ENCODE data around the gene PRR15L.

PRR15L gene

DNA sequence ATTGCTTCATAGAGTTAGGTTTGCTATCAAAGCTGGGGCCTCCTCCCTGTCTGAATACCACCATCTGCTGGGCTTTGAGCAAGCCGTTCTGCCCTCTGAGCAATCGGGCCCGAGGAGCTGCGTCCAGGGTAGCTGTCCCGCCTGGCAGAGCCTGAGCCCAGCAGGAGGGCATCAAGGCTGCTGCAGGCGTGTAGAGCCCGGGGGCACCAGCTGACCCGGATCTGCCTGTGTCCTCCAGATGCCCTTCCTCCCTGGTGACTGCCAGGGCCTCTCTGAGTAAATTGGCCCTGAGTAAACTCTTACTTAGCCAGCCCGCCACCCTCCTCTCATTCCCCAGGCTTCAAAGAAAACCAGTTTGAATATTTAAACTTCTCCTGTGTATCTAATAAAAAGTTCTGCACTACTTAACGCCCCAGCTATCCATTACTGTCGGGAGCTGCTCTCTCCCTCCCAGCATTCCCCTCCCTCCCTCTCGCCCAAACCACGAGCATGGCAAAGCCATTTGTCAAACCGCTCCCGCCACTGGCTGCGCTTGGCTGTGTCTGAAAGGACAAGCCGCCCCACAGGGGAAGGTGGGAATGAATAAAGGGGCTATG is 29.7 kb upstream of the PRR15L start:
- no peak for DNase-seq

DNA sequence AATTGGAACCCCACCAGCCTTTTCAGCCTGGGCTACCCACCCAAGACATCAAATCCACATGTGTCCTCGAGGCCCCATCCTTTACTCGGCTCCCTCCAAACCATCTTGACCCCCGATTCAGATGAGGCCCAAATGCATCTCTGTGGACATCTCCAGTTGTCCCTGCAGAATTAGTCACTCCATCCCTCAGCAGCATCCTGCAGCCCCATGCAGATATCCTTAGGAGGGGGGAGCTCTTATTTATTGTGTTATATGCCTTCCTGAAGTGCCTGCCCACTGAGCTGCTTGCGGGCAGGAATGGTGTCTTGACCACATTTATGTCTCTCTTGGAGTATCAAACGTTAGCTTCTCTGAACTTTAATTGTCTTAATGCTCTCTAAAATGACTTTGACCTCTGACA is 28.8 kb upstream of the PRR15L start:
- DNase-seq: no peak

DNA sequence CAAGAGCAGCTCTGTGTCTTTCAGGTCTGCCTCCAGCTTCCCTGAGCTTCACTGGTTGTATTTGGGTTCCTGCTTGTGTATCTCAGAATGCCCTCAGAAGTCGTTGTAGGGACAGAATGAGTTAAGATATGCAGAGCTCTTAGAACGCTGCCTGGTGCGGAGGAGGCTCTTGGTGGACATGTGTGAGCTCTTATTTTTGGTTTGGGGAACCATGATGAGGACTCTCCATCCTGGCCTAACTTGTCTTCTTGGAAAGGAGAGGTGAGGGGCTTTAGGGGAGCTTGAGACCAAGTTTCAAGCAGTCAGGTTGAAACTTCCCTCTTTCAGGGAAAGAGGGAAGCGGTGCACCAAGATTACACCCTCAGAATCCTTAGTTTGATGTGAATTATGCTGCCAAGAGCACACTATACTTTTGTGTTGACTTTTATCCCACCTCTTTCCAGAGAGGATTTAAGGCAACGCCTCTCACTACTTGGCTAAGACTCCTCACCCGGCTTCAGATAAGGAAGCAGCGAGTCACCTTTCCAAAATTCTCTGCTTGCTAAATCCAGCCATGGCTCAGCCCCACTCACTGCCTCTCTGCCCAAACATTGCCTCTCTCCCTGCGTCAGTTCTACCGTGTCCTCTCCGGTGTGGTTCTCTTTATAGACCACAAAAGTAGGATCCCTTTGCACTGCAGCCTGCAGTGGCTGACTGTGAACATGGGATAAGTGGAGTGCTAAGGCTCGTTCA is 26.0 kb upstream of the PRR15L start:
- DNase-seq: peak; percentile 64 to 72 (median 66)

DNA sequence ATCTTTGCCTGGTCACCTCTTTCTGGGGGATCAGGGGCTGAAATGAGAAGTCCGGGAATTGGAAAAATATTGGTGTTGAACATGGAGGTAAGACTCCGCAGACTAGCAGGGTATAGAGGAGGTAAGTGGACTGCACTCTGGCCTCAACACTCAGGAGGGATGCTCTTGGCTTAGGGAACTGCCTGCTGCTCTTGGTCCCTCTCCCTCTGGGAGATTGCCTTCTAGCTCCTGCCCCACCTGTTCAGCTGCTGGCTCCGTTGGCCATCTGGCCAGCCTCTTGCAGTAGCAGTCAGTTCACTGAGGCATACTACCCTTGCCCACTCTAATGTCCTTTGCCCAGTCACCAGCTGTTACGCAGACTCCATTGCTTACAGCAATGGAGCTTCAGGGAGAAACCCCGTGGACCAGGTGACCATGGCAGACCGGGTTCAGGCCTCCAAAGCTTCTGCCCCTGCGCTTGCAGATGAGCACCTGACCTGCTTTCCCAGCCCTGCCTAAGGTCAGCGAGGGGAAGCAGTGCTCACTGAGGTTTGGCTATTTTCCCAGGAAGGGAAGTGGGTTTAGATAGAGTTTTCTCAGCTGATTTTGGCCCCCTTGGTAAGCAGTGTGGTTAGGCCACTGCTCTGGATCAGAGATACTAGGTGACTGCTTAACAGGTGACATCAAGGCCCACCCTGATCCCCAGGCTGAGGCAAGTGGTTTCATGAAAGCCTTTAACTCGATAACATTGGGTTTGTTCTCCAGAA is 25.1 kb upstream of the PRR15L start:
- peak in 2 of 3 donors; percentile 37 to 46 for DNase-seq

DNA sequence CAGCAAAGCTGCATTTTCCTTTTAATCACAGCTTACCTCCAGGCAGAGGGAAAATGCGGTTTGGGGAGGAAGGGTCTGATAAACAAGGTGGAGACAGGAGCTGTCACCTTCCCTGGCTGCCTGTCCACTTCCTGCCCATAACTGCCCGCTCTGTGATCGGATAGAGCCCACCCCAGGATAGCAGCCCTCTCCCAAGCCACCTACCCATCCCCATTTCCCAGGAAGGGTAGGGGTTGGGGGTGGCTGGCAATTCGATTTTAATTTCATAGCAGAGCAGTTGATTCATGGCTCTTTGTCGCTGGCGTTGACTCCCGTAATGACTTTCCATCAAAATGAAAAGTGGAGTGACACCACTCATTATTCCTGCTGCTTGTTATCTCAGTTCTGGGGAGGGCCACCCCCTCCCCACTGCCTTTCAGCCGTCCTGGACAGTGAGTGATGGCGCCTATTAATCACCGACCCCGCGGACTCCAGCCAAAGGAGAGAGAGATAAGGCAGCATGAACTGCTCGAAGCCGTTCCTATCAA is 24.5 kb upstream of the PRR15L start:
- DNase-seq: no peak

DNA sequence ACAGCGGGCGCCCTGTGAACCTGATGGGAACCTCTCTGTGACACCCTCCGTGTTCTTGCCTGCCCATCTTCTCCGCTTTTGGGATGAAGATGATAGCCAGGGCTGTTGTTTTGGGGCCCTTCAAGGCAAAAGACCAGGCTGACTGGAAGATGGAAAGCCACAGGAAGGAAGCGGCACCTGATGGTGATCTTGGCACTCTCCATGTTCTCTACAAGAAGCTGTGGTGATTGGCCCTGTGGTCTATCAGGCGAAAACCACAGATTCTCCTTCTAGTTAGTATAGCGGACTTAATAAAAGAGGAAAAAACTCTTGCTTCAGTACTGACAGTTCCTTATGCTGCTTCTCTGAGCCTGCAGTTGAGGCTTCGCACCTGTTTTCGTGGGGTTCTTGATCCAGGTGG is 23.8 kb upstream of the PRR15L start:
- no peak for DNase-seq

DNA sequence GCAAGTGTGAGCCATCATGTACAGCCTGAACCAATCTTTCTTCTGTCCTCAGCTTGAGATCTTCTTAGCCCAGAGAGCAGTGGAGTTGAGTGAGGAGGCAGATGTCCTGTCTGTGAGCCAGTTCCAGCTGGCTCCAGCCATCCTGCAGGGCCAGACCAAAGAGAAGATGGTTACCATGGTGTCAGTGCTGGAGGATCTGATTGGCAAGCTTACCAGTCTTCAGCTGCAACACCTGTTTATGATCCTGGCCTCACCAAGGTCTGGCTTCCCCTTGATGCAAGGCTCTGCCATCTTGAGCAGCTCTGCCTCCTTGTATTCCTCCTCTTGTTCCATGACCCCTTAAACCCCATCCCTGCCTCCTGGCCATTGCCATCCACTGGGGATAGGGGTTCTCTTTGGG is 22.9 kb upstream of the PRR15L start:
- no peak for DNase-seq

DNA sequence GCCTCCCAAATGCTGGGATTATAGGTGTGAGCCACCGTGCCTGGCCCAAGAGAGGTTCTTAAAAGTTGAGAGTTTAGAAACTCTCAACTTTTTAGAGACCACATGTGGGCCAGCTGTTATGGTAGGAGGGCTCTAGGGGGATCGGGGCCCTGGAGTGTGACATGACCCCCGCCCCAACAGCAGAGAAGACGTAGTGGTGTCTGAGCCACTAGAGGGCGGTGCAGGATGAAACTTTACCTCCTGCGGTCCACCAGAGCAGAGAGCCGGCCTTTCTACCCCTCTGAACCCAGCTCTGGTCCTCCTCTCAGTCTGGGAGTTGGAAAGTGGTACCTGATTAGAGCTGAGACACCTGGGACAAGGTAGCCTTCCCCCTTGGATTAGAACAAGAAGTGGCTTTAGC is 20.6 kb upstream of the PRR15L start:
- peak; percentile 72 to 84 (median 81) for DNase-seq

DNA sequence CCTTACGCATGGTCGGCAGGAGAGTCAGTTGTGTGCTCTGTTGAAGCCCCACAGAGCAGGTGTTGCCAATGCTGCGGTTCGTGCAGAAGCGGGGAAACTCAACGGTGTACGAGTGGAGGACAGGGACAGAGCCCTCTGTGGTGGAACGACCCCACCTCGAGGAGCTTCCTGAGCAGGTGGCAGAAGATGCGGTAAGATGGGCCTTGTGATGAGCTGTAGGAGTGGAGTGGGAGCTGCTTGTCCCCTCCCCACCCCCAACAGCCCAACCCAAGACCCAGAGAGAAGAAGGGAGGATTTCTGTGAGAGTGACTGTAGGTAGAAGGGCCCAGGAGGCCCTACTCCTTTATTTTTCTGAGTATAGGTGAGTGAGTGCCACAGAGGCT is 18.1 kb upstream of the PRR15L start:
- DNase-seq: no peak

DNA sequence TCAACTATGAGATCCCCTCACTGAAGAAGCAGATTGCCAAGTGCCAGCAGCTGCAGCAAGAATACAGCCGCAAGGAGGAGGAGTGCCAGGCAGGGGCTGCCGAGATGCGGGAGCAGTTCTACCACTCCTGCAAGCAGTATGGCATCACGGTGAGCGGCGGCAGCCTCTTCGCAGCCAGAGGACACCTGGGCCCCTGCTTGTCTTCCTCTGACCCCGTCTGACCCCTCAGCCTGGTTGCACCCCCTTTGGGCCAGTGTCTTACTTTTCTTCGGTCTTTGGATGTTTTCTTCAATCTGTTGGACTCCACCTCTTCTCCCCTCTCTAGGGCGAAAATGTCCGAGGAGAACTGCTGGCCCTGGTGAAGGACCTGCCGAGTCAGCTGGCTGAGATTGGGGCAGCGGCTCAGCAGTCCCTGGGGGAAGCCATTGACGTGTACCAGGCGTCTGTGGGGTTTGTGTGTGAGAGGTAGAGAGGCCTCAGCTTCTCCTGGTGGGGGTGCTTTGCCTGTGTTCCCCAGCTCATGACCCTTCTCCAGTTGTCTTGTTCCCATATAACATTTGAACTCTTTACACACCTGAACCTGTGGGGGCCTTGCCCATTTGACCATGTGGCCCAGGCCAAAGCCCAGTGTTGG is 17.6 kb upstream of the PRR15L start:
- DNase-seq: no peak

DNA sequence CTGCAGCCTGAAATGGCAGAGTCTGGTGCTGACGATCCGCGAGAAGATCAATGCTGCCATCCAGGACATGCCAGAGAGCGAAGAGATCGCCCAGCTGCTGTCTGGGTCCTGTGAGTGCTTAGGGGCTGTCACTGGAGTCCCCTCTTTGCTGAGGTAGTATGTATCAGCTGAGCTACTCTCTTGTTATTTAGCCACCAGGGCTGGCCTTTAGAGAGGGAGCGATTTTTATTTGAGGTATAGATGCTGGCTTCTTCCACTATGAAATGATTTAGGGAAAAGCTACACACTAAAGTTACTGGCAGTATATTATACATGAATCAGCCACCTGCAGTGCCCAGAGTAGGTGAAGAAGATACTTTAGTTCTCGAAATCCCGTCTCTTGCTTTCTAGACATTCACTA is 15.9 kb upstream of the PRR15L start:
- no peak for DNase-seq

DNA sequence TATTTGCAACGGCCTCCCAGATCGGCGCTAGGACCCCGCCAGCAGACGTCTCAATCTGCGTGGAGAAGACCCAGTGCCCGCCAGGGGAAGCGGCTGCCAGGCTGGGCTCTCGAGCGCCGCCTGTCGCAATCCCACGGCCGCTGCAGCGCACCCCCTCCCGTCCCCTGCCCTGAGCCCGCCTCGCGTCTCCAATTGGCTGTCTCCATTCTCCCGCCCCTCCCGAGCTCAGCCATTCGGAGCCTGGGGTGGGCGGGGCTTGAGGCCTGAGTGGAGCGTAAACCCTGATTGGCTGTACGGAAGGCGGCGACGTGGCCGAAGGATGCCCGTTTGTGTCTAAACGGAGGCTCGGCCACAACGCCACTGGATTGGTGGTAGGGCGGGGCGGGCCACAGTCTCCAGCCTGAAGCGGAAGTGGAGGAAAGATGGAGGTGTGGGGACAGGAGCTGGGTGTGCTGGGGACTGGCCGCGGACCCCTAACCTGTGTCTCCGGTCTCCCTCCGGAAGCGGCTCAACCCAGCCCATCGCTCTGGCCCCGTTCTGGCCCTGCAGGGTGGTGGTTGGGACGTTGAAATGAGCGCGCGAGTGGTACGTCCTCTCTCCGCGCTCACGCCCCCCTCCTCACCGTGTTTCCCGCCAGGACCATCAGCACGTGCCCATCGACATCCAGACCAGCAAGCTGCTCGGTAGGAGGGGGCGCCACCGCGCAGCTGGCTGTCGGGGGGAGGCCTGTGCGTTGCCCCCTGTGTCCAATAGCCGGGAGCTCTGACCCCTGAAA is 13.2 kb upstream of the PRR15L start, which contains the start of gene CDK5RAP3:
Gene CDK5RAP3 (plus strand): TSS at position 389 of the 775 bp plus-strand sequence. CDS start 34 bp downstream, at position 423.
- DNase-seq: peak; percentile 100

DNA sequence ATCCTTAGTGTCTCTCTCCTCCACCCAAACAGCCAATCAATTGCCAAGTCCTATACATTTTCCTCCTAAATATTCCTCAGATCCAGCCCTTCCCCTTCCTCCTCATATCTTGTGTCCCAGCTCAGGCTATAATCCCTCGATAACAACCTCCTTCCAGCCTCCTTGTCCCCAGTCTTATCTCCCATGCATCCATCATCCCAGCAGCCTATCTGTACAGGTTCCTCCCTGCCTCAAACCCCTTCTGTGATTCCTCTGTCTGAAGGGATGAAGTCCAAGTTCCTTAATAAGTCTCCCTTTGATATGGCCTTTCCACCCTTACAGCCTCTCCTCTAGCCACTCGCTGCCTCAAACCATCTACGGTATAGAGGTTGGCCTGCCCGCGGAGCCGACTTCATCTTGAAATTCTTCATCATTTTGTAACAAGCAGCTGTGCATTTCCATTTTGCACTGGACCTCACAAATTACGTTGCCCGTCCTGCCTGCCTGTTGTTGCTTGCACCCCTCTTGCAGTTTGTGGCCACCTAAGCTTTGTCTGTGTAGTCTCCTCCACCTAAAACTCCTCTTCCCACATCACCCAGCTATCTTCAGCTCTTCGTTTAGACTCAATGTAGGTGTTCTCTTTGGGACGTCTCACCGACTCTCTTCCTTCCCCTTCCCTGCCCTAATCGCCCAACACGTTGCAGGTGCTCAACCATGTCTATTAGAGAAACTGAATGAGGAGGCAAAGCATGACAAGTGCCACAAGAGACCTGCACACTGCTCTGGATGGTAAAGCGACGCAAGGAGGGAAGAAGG is 12.4 kb upstream of the PRR15L start:
- DNase-seq: no peak

DNA sequence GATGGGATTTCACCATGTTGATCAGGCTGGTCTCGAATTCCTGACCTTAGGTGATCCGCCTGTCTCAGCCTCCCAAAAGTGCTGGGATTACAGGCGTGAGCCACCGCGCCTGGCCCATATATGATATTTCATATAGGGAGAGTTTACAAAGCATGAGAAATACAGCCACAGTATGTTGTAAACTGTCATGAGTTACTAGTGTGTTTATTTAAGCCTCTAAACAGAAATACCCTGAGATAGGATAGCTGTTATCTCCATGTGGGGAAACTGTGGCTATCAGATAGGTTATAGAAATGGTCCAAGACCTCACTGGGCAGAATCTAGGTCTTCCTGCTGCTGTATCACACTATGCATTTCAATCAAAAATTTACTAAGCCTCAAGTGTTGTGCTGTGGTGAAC is 11.2 kb upstream of the PRR15L start:
- no peak for DNase-seq

DNA sequence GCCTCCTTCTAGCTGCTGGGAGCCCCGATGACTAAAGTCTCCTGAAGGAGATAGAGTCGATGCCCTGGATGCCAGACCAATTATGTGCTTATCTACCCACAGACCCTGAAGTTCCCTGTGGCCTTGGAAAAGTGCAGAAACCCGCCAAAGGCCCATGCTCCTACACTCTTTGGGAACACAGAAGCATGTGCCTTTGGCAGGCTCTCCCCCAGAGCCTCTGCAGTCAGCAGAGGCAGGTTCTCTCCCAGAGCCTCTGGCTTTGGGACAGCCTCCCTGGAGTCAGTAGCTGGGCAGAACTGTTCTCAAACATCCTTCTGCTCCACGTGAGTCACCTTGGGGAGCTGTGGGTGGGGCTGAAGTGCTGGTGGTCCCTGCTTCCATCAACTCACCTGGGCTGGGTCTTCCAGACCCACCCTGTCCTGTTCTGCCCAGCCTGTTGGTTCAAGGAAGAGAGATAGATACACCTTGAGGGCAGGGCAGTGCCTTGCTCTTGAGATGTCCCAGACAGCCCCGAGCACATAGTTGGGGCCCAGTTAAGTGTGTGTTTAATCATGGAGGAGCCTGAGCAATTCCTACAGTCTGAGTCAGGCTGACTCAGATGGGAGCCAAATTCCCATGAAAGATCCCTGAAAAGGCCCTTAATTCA is 10.0 kb upstream of the PRR15L start:
- DNase-seq: peak in 1 of 3 donors; percentile 14

DNA sequence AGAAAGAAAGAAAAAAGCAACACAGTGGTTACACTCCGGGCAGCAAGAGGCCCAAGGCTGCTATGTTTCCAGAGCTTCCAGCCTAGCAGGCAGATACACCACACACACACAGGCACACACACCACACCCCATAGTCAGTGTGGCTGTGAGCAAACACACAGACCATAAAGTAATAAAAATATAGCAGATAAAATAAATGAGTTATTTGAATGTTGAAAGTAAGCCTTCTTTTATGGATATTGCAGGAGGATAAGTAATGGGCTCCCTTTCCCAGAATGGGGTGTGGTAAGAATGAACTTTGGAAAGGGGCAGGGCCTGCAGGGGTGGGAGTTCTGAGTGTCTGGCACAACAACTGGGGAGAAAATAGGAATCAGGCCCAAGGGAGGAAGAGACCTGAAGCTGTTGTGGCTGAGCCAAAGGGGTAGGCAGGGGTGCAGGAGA is 8.4 kb upstream of the PRR15L start:
- DNase-seq: no peak

DNA sequence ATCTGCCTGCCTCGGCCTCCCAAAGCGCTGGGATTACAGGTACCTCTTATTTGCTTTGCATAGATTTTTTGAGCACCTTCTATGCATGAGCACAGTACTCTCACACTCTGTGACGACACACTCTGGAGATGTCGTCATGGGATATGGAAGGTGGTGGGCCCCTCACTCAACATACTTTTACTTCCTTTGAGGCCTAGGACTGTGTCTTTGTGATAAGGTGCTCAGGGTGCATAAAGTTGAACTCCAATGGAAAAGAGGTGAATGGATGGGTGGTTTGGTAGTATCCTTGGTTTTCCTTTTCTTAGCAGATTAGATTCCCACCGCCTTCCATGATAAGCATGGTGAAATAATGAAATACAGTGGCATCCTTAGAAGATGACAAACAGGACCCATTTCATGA is 7.2 kb upstream of the PRR15L start:
- no peak for DNase-seq

DNA sequence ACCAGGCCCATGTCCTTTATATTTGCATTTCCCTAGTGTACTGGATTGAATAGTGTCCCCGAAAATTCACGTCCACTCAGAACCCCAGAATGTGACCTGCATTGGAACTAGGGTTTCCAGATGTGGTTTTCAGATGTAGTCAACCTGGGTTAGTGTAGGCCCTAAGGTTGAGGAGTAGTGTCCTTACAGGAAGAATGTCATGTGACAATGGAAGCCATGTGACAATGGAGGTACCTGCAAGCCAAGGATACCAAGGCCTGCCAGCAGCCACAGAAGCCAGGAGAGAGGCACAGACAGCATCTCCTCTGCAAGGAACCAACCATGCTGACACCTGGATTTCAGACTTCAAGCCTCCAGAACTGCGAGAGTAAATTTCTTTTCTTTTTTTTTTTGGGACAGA is 5.2 kb upstream of the PRR15L start:
- DNase-seq: no peak

DNA sequence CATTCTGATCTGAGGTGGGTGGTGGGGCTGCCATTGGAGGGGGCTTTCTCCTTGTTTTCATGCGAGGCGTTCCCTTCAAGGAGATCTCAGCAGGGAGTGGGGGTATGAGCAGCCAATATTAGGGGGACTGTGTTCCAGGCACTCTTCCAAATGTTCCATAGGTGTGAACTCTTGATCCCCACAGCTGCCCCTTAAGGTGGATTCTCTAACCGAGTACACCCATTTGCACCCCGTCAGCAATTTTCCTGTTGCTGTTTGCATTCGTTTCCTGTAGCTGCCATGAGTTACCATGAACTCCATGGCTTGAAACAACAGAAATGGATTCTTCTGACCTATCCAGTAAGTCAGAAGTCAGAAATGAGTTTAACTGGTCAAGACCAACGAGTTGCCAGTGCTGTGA is 3.7 kb upstream of the PRR15L start:
- DNase-seq: no peak

DNA sequence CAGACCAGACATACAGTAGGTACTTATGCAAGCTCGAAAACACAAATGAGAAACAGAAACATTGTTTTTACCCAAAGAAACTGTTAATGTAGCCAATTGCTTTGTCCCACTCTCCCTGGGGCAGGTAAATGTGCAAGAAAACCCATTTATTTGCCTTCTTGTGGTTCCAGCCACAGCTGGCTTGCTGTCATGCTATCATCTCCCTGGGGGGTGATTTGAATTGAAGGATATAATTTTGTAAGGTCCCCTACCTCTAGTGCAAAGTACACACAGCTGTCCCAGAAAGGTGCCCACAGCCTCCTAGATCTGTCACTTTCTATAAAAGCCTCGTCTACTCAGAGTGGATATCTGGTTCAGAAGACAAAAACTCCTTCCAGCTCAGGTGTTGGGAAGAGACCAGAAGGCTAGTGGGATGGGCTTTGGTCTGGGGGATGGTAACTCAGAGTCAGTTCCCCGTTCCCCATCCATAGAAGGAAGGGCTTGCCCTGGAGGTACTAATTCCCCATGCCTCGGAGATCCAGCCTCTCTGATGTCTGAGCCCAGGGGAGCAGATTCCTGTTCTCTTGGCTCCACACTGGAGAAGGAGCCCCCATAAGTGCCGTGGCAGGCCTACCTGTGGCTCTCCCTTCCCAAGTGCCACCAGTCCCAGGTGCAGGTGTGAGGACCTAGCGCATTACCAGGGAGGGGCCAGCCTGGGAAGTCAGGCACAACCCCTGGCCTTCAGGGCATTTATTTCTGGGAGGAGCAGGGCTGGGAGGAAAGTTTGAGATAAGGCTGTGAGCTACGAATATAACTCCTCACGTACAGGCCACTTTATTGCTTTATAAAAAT is 2.4 kb upstream of the PRR15L start:
- DNase-seq: no peak

Measured in suppressor macrophage treated with lipopolysaccharide for 1 hour (primary cell).